HepG2 (cell line): ENCODE results near the gene MLX. TPM values are rescaled to one million over a fixed set of nuclear protein-coding genes. Genes with fewer than 3 reads are reported as not detected.

Experiments
- ATF6 ChIP-seq: sonication (generic); formaldehyde crosslinking; conservative IDR thresholded peaks from 2 replicates; pipeline ENCODE4 v1.4.0; 2020; ENCODE audit warnings: missing genetic modification reagents
- BRD4 ChIP-seq: sonication (generic); formaldehyde crosslinking; IDR thresholded peaks from 2 replicates; pipeline ENCODE4 v1.4.0; 2020; ENCODE audit warnings: missing genetic modification reagents
- CCDC6 ChIP-seq: sonication (generic); formaldehyde crosslinking; IDR thresholded peaks from 2 replicates; pipeline ENCODE4 v1.8.1; 2022; ENCODE audit warnings: mild to moderate bottlenecking, missing genetic modification reagents, moderate library complexity
- CREB3 ChIP-seq: sonication (generic); formaldehyde crosslinking; IDR thresholded peaks from 2 replicates; pipeline ENCODE4 v1.5.0; 2020; ENCODE audit warnings: missing genetic modification reagents
- ELF1 ChIP-seq: sonication (generic); formaldehyde crosslinking; IDR thresholded peaks from 2 replicates; pipeline ENCODE4 v1.4.0; 2020; ENCODE audit warnings: missing genetic modification reagents
- HMG20B ChIP-seq: conservative IDR thresholded peaks from 2 replicates; pipeline ENCODE4 v1.6.1; 2016; ENCODE audit warnings: missing genetic modification reagents, missing compliant biosample characterization
- HOXA5 ChIP-seq: sonication (generic); formaldehyde crosslinking; IDR thresholded peaks from 2 replicates; pipeline ENCODE4 v1.4.0; 2020; ENCODE audit warnings: missing genetic modification reagents
- KLF15 ChIP-seq: sonication (generic); formaldehyde crosslinking; IDR thresholded peaks from 2 replicates; pipeline ENCODE4 v1.8.1; 2023; ENCODE audit warnings: borderline replicate concordance, mild to moderate bottlenecking, inconsistent platforms, missing genetic modification reagents, mixed read lengths
- KLF16 ChIP-seq, 2 experiments: sonication (generic) in 1 of 2; formaldehyde crosslinking in 1 of 2; IDR thresholded peaks; 2 replicates each; pipeline versions ENCODE4 v1.6.1 to v1.8.0; 2016 to 2023; ENCODE audit warnings: missing genetic modification reagents in 2 of 2, missing compliant biosample characterization in 1 of 2
- MBNL3 ChIP-seq: fragments of 250-450 bp; sonication (Bioruptor Pico); conservative IDR thresholded peaks from 2 replicates; pipeline ENCODE4 v1.8.0; 2022; ENCODE audit warnings: mild to moderate bottlenecking, inconsistent platforms
- MXD4 ChIP-seq: IDR thresholded peaks from 2 replicates; pipeline ENCODE4 v1.6.1; 2016; ENCODE audit warnings: mild to moderate bottlenecking, missing biosample characterization, missing genetic modification reagents
- PHF21A ChIP-seq: sonication (generic); formaldehyde crosslinking; IDR thresholded peaks from 2 replicates; pipeline ENCODE4 v1.5.0; 2020; ENCODE audit warnings: mild to moderate bottlenecking, missing genetic modification reagents
- POLR2A ChIP-seq, 2 experiments: IDR thresholded peaks; 2 replicates each; pipeline ENCODE4 v1.6.1; 2011; ENCODE audit warnings: low read depth in 2 of 2, low read length in 2 of 2, mild to moderate bottlenecking in 1 of 2, moderate library complexity in 1 of 2; ENCODE audit not compliant: insufficient read depth in 1 of 2
- TP53 ChIP-seq: sonication (generic); formaldehyde crosslinking; conservative IDR thresholded peaks from 2 replicates; pipeline ENCODE4 v1.4.0; 2020; ENCODE audit warnings: missing genetic modification reagents
- YY1 ChIP-seq: IDR thresholded peaks from 2 replicates; pipeline ENCODE4 v1.6.1; 2011; ENCODE audit warnings: low read length, low read depth, moderate library complexity, mild to moderate bottlenecking; ENCODE audit not compliant: insufficient read depth, insufficient replicate concordance
- ZFP91 ChIP-seq: sonication (generic); formaldehyde crosslinking; IDR thresholded peaks from 2 replicates; pipeline ENCODE4 v1.9.0; 2022; ENCODE audit warnings: missing genetic modification reagents, mild to moderate bottlenecking, borderline replicate concordance
- ZNF281 ChIP-seq: sonication (generic); formaldehyde crosslinking; IDR thresholded peaks from 2 replicates; pipeline ENCODE4 v1.4.0; 2020; ENCODE audit warnings: missing genetic modification reagents, borderline replicate concordance
- ZNF564 ChIP-seq: sonication (generic); formaldehyde crosslinking; IDR thresholded peaks from 2 replicates; pipeline ENCODE4 v1.8.1; 2023; ENCODE audit warnings: mild to moderate bottlenecking, missing genetic modification reagents
- ZNF619 ChIP-seq: sonication (generic); formaldehyde crosslinking; IDR thresholded peaks from 2 replicates; pipeline ENCODE4 v1.4.0; 2020; ENCODE audit warnings: mild to moderate bottlenecking, missing genetic modification reagents
- ZNF746 ChIP-seq: sonication (generic); formaldehyde crosslinking; IDR thresholded peaks from 2 replicates; pipeline ENCODE4 v1.8.0; 2022; ENCODE audit warnings: mild to moderate bottlenecking, missing genetic modification reagents
- ZNF790 ChIP-seq: sonication (generic); formaldehyde crosslinking; IDR thresholded peaks from 2 replicates; pipeline ENCODE4 v1.8.0; 2022; ENCODE audit warnings: missing genetic modification reagents, mild to moderate bottlenecking, borderline replicate concordance
- ZNF841 ChIP-seq: sonication (generic); formaldehyde crosslinking; IDR thresholded peaks from 2 replicates; pipeline ENCODE4 v1.8.1; 2023; ENCODE audit warnings: missing genetic modification reagents, borderline replicate concordance
- polyA plus RNA-seq, 8 experiments: library from polyadenylated mRNA; depleted of rRNA in 3 of 8; stranded (reverse) in 7 of 8; unstranded in 1 of 8; fragments of >200 nt; fragmentation: Illumina TruSeq in 4 of 8; extraction: Trizol in 4 of 8; gene quantifications; 2 replicates each; pipeline versions ENCODE4 v1.2.1 to v1.2.3, GENCODE V29; 2011 to 2016; ENCODE audit warnings: low read depth in 4 of 8, missing spikeins in 1 of 8, mixed read lengths in 1 of 8; ENCODE audit not compliant: insufficient read depth in 1 of 8
- total RNA-seq, 5 experiments: library from RNA; depleted of rRNA; stranded (reverse); fragments of >200 nt; fragmentation: Illumina TruSeq; extraction: Trizol; gene quantifications; 2 replicates each; pipeline ENCODE4 v1.2.3, GENCODE V29; 2016; ENCODE audit warnings: low read depth in 1 of 5

MLX gene
- total and polyA plus RNA-seq, 2 of the 13 experiments (the other 11 are each of a cell fraction or from before 2014, with no cell fraction given) = 38.9 to 74.4 TPM

- TF ChIP-seq PHF21A (CRISPR knock-in tag) = peak; percentile 53; the same call in 1 of the 2 replicates
- TF ChIP-seq ZFP91 (CRISPR knock-in tag) = peak; percentile 63; the same call in 1 of the 2 replicates
- TF ChIP-seq KLF16 (CRISPR knock-in tag; IDR thresholded peaks at IDR 0.05) = no peak; a peak in 1 of 4 replicates
- 0 out of 2 replicates have a peak, but pooled peaks have one; percentile 10 for TF ChIP-seq KLF15 (CRISPR knock-in tag)
- TF ChIP-seq ZNF564 (CRISPR knock-in tag) = peak; percentile 54; the same call in 1 of the 2 replicates
- no peak for TF ChIP-seq ZNF841
- 0 out of 2 replicates have a peak, but pooled peaks have one; percentile 34 for TF ChIP-seq ZNF790 (CRISPR knock-in tag)
- TF ChIP-seq HMG20B (CRISPR knock-in tag) = 0 out of 2 replicates have a peak, but pooled peaks have one; percentile 2
- 0 out of 2 replicates have a peak, but pooled peaks have one; percentile 43 for TF ChIP-seq CCDC6 (CRISPR knock-in tag)
- TF ChIP-seq YY1 = peak; percentile 71
- TF ChIP-seq MXD4 = peak; percentile 30; the same call in 1 of the 2 replicates
- TF ChIP-seq ZNF281 (CRISPR knock-in tag) = no peak
- peak; percentile 51; the same call in 1 of the 2 replicates for TF ChIP-seq HOXA5 (CRISPR knock-in tag)
- peak; percentile 39 to 58; a peak in 3 of 4 replicates for TF ChIP-seq POLR2A (IDR thresholded peaks at IDR 0.05; ENCODE audit: insufficient read depth in 1 of 2, low read depth in 2 of 2, low read length in 2 of 2)
- 0 out of 2 replicates have a peak, but pooled peaks have one; percentile 59 for TF ChIP-seq CREB3 (CRISPR knock-in tag)
- peak; percentile 37; the same call in 1 of the 2 replicates for TF ChIP-seq BRD4 (CRISPR knock-in tag)
- no peak for TF ChIP-seq MBNL3 (CRISPR knock-in tag)
- no peak for TF ChIP-seq ZNF619 (CRISPR knock-in tag)
- TF ChIP-seq TP53 (CRISPR knock-in tag) = no peak
- no peak for TF ChIP-seq ZNF746
- 0 out of 2 replicates have a peak, but pooled peaks have one; percentile 26 for TF ChIP-seq ELF1 (CRISPR knock-in tag)
- TF ChIP-seq ATF6 (CRISPR knock-in tag) = no peak
Observed at GRCh38 chr17:42531455-42532354, 35.2 kb upstream of the MLX start (continued).
